Measurements from ENCODE around the gene NAALAD2. TPM values are rescaled to one million over a fixed set of nuclear protein-coding genes. Genes with fewer than 3 reads are reported as not detected.
"Not testable (repeated sequence)": the region's sequence is repeated elsewhere in the genome, so short reads cannot be mapped to it uniquely, and the experiment has no call there.

NAALAD2 gene
- total and polyA plus RNA-seq, 7 donors, result 0.20 to 1.4 (median 0.39) TPM

DNA sequence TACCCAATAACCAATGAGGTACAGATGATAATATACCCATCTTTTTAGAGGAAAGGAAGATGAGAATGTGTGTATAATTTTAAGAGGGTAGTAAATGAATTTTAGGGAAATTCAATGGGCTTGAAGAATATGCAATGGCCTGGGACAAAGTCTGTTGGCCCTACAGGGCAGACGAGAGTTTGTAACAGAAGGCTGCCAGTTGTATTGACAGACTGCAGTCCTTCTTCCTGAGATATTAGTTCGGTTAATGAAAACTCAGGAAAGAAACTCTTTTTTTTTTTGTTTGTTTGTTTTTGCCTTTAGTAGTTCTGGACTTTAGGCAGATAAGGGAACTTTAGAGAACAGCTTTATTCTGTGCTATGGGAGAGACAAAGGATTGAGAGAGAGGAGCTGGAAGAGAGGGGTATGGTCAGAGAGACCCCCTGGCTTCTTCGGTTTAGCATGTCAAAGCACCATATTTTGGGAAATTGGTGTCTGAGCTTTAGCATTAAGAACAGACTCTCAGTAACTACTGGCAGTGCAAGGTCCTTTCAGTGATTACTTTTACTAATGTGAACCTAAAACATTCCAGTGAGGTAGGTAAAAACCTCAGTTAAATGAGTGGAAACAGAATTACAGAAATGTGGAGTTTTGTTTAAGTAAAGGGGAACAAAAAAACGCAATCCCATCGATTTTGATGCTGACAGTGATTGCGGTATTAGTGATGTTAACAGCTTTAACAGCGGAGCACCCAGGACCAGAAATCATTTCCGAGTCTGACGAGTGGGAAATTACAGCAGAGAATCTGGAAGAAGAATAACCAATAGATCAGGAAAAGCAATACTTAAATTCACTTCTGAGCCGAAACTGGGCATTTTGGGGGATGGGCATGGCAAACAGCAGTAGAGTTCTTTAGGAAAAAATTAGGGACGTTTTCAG is 644 bp upstream of the NAALAD2 start:
- no peaks in the 10 kb centered on the region for H3K36me3 ChIP-seq (ENCODE audit: insufficient read depth in 1 of 2, low read depth in 1 of 2)
- peaks cover 4% of the 10 kb centered on the region for H3K4me1 ChIP-seq
- no peaks in the 10 kb centered on the region for H3K9me3 ChIP-seq
- peak overlapping the region; percentile 67 for H3K4me3 ChIP-seq
- DNase-seq (no peak), ATAC-seq (peak in 1 of 4 donors; percentile 10)
- intact Hi-C loops (cut with DNase I), result no loop called here
- no peak overlapping the region for H3K27ac ChIP-seq
- peaks cover 0 to 18% (median 2%) of the 10 kb centered on the region in 3 donors for H3K27me3 ChIP-seq (ENCODE audit: insufficient read depth in 3 of 3, low read length in 2 of 3)
- TF ChIP-seq, protein P1, sequence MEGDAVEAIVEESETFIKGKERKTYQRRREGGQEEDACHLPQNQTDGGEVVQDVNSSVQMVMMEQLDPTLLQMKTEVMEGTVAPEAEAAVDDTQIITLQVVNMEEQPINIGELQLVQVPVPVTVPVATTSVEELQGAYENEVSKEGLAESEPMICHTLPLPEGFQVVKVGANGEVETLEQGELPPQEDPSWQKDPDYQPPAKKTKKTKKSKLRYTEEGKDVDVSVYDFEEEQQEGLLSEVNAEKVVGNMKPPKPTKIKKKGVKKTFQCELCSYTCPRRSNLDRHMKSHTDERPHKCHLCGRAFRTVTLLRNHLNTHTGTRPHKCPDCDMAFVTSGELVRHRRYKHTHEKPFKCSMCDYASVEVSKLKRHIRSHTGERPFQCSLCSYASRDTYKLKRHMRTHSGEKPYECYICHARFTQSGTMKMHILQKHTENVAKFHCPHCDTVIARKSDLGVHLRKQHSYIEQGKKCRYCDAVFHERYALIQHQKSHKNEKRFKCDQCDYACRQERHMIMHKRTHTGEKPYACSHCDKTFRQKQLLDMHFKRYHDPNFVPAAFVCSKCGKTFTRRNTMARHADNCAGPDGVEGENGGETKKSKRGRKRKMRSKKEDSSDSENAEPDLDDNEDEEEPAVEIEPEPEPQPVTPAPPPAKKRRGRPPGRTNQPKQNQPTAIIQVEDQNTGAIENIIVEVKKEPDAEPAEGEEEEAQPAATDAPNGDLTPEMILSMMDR (IDR thresholded peaks at IDR 0.05), result no peak
- WGBS, 3 donors, result 31 to 32% (median 32%) methylated on average over 11 of the region's 11 CpGs

DNA sequence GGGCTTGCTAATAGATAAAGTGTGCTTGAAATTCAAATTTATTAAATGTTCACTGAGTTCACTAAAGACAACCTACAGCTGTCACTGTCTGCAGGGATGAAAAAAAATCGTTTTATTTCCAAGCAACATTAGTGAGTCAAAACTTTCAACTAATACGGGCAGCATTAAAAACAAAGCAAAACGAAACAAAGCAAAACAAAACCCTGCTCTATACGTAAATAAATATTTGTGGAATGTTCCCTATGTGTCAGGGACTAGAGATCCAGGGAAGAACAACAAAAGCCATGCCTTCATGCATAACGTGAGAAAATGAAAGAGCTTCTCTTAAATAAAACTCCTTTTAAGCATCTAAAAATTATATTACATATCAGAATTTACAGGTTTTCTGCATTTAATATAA is 553 bp downstream of the NAALAD2 start:
- TF ChIP-seq, protein P1 (IDR thresholded peaks at IDR 0.05), result no peak
- no peak overlapping the region for H3K27ac ChIP-seq
- WGBS, 3 donors, result 3 to 4% (median 3%) methylated on average over 5 of the region's 5 CpGs
- peak overlapping the region; percentile 67 for H3K4me3 ChIP-seq
- peaks cover 0 to 18% (median 2%) of the 10 kb centered on the region in 3 donors for H3K27me3 ChIP-seq (ENCODE audit: insufficient read depth in 3 of 3, low read length in 2 of 3)
- no peak for DNase-seq
- intact Hi-C loops (cut with DNase I), result no loop called here
- H3K9me3 ChIP-seq, result no peaks in the 10 kb centered on the region
- H3K36me3 ChIP-seq (ENCODE audit: insufficient read depth in 1 of 2, low read depth in 1 of 2), result no peaks in the 10 kb centered on the region
- ATAC-seq, result peak in 1 of 4 donors; percentile 12
- H3K4me1 ChIP-seq, result peaks cover 4% of the 10 kb centered on the region

DNA sequence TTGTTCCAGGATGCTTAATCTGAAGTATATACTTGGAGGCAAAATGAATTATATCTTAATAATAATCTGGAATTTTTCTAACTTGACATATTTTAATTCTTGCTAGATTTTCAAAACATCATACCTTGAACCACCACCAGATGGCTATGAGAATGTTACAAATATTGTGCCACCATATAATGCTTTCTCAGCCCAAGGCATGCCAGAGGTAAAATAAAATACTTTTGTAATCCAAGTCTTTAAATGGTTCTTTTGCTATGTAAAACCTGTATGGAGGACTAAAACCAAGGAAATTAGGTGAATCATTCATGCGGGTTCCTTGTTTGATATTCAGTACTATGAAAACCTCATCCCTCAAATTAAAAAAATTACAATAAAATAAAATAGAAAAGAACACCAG is 14.4 kb downstream of the NAALAD2 start:
- no peak for DNase-seq
- Histone ChIP-seq H3K36me3 (ENCODE audit: insufficient read depth in 1 of 2, low read depth in 1 of 2) (no peaks in the 10 kb centered on the region), H3K4me1 (no peaks in the 10 kb centered on the region), H3K4me3 (no peak overlapping the region), H3K27me3 (ENCODE audit: insufficient read depth in 3 of 3, low read length in 2 of 3) (no peaks in the 10 kb centered on the region), H3K27ac (no peak overlapping the region), H3K9me3 (no peaks in the 10 kb centered on the region)
- intact Hi-C loops (cut with DNase I), result no loop called here
- ATAC-seq, result no peak
- WGBS, 3 donors, result 92 to 97% (median 94%) methylated on average over 1 of the region's 1 CpG
- TF ChIP-seq, protein P1 (IDR thresholded peaks at IDR 0.05), result no peak

DNA sequence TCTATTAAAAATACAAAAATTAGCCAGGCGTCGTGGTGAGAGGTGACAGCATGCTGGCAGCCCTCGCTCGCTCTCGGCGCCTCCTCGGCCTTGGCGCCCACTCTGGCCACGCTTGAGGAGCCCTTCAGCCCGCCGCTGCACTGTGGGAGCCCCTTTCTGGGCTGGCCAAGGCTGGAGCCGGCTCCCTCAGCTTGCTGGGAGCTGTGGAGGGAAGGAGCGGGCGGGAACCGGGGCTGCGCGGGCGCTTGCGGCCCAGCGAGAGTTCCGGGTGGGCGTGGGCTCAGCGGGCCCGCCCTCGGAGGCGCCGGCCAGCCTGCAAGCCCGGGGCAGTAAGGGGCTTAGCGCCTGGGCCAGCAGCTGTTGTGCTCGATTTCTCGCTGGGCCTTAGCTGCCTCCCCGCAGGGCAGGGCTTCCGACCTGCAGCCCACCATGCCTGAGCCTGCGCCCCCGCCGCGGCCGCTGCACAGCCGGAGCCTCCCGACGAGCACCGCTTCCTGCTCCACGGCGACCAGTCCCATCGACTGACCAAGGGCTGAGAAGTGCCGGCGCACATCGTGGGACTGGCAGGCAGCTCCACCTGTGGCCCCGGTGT is 32.6 kb downstream of the NAALAD2 start:
- H3K9me3 ChIP-seq; H3K36me3 ChIP-seq (ENCODE audit: insufficient read depth in 1 of 2, low read depth in 1 of 2); H3K27me3 ChIP-seq (ENCODE audit: insufficient read depth in 3 of 3, low read length in 2 of 3); H3K4me1 ChIP-seq; H3K27ac ChIP-seq; intact Hi-C loops (cut with DNase I); ATAC-seq; H3K4me3 ChIP-seq: not testable (repeated sequence)
- 96% methylated on average over 39 to 49 of the region's 49 CpGs for WGBS, 3 donors
- peak in 1 of 2 donors; percentile 44 for DNase-seq

DNA sequence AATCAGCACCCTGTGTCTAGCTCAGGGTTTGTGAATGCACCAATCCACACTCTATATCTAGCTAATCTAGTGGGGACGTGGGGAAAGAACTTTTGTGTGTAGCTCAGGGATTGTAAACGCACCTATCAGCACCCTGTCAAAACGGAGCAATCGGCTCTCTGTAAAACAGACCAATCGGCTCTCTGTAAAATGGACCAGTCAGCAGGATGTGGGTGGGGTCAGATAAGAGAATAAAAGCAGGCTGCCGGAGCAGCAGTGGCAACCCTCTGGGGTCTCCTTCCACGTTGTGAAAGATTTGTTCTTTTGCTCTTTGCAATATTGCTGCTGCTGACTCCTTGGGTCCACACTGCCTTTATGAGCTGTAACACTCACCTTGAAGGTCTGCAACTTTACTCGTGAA is 33.2 kb downstream of the NAALAD2 start:
- 76 to 88% (median 82%) methylated on average over 8 of the region's 8 CpGs for WGBS, 3 donors
- H3K9me3 ChIP-seq; H3K4me3 ChIP-seq; ATAC-seq; H3K36me3 ChIP-seq (ENCODE audit: insufficient read depth in 1 of 2, low read depth in 1 of 2); H3K27ac ChIP-seq; DNase-seq; H3K27me3 ChIP-seq (ENCODE audit: insufficient read depth in 3 of 3, low read length in 2 of 3); intact Hi-C loops (cut with DNase I); H3K4me1 ChIP-seq: not testable (repeated sequence)

Measured in psoas muscle (tissue), 8 donors.